Kidney capillary endothelial cell (primary cell): ENCODE measurements around the gene CNTNAP2.
"Not testable (repeated sequence)": the region's sequence is repeated elsewhere in the genome, so short reads cannot be mapped to it uniquely, and the experiment has no call there.

Experiments
- DNase-seq: peaks from one replicate; pipeline ENCODE4 v3.0.0-alpha.2; 2018; ENCODE audit warnings: low spot score

The CNTNAP2 gene

DNA sequence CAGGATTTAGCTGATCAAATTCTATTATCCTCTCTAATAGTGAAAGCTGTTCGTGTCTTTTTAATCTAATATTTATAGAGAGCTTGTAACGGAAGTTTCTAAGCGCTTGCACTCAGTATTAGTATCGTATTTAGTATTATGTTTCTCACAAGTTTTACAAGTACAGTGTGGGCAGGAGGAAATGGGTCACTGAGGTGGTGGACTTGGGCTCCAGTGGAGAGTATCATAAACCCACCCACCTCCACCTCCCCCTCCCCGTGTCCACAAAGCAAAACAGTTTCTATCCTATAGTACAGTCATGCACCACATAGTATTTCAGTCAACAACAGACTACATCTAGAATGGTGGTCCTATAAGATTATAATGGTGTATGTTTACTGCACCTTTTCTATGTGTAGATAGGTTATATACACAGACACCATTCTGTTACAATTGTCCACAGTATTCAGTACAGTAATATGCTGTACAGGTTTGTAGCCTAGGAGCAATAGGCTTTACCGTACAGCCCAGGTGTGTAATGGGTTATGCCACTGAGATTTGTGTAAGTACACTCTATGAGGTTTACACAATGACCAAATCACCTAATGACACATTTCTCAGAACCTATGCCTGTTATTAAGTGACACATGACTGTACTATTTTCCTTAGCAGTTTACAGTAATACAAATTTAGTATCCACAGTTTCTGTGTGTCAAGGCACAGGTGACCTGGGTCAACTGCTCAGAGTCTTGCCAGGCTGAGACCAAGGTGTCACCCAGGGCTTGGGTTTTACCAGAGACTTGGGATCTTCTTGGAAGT, 1452.7 kb downstream of the CNTNAP2 start:
- no peak for DNase-seq

DNA sequence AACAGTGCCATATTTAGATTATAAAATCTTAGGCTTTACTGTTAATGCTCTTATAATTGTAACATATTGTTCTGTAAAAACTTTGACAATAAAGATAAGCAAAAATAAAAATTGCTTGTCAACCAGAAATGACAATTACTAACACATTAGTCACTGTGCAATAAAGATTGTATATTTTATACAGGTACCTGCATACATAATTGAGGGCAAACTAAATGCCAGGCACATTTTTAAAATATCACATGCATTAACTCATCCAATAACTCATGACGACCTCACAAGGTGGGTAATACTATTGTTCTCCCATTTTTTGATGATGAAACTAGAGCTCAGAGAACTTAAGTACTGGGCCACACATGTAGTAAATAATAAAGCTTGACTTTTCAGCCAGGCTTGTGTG, 1453.8 kb downstream of the CNTNAP2 start:
- DNase-seq: no peak

DNA sequence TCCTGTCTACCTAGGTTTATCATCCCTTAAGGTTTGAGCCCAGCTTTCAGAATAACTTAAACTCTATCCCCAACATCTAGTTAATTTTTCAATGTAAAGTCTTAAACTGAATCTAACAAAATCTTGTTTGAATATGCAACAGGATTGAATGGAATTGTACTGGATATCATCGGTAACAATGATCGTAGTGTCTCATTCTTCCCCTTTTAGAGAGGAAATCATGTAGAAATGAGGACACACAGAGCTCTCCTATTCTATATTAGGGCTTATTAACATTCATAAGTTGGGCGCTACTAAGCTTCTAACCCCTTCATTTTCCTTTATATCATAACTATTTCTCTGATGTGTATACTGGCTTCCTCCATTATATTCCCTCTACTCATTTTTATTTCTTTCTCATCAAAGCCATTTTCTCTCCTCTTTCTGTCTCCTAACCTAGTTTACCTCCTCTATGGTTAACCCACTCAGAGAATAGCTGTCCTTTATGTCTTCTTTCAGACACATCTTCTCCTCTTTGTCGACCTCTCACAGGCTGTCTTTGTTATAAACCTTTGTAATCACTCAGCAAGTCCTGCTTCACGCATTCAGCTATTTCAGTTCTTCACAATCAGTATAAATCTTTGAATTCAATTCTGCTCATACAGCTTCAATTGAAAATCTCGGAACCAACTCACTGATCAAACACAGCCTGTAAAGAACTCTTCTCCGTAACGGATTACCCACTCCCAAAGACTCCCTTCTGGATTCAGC, 1455.0 kb downstream of the CNTNAP2 start:
- no peak for DNase-seq

DNA sequence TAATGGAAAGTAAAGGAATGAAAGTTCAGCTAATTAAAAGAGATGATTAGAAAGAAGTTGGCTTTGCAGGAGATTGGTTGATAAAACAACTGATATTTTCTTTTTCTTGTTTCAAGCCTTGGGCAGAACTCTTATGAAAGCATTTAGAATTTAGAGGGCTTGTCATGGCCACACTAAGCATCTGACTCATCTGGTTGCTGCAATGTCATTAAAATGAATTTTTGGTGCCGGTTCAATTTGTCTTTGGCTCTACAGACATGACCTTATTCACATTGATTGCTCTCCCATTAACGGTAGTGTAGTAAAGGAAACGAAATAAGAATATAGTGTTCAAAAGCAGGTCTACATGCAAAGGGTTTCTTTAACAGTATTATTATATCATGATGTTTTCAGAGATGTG, 1461.6 kb downstream of the CNTNAP2 start:
- no peak for DNase-seq

DNA sequence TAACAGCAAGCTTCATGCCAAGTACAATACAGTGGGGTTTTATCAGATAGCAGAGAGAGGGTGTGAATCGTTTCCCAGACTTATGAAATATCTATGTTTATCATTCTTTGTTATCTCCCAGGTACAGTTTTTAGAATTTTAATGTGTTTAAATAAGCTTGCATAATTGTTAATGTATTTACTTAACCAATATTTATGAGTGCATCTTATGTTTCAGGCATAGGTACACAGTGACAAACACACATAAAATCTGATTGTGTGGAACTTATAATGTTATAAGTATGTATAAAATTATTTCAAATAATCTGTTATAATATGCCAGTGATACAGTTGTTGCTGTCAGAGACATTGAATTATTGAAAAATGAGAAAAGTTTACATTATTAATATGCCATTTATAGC, 1462.5 kb downstream of the CNTNAP2 start:
- DNase-seq: no peak

DNA sequence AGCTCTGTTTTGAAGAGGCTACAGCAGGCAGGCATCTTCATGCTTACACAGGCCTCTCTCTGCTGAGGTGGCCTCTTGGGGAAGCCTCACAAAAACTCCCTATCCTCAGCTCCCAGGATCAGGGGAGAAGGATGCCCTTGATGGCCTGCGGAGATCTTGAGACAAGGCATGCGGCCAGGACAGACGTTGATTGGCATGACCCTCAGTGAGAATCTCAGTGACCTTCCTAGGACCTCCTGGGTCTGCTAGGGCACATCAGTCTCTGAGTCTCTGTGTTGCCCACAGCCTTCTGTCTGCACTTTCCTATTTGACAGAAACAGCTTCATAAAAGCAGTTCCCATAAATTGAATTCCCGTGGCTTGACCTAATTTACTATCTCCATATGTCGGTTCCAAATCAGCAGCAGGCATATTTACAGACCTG, 1468.2 kb downstream of the CNTNAP2 start:
- no peak for DNase-seq

DNA sequence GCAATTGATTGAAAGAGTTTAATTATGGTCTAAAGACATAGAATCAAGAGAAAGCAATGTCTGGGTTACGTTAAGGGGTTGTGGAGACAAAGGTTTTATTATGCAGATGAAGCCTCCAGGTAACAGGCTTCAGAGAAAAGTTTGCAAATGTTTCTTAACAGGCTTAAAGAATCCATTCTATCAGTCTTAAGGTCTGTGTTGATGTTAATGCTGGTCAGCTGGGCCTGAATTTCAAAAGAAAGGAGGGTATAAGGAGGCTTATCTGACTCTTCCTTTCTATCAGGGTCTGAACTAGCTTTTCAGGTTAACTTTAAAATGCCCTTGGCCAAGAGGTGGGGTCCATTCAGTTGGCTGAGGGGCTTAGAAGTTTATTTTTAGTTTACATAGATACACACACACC, 1469.5 kb downstream of the CNTNAP2 start:
- DNase-seq: no peak

DNA sequence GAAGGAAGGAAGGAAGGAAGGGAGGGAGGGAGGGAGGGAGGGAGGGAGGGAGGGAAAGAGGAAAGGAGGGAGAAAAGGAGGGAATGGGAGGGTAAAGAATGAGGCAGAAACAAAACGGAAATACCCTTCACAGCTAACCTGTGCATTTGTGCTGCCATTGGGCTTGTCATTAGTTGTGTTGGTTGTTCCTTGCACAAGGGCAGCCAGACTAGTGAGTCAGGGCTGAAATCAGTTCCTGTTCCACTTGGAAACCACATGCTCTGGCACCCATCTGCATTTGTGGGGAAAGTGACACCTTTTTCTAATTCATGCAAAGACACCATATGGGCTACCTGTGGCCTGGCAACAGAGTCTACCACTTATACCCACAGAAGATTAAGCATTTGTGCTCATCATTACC, 1469.9 kb downstream of the CNTNAP2 start:
- DNase-seq: no peak

DNA sequence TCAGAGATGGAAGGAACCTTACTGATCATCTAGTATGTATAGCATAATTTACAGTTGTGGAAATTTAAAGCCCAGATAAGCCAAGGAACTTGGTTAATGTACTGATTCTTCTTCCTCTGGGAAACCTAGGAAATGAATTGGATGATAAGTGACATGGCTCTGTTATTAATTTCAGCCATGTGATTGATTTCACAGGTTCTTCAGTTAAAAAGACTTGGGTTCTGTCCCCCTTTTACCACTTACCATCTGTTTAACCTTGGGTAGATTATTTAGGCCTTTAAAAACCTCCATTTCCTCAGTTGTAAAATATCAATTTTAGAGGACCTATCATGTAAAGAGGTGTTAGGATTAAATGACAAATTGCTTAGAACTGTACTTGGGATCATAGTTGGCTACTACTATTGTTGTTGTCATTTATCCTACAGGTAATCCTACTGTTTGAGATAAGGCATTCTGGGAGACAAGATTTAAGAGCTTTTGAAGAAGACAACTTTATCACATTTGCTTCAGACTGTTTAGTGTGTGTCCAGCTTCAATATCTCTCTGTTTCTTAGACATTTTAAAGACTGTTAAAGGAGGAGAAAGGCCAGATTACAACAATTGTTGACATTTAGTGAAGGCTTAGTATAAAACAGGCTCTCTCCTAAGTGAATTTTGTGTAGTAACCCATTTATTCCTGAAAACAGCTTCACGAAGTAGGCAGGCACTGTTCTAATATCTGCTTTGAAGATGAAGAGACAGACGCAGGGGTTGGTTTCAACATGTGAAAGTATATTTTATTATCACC, 1476.9 kb downstream of the CNTNAP2 start:
- no peak for DNase-seq

DNA sequence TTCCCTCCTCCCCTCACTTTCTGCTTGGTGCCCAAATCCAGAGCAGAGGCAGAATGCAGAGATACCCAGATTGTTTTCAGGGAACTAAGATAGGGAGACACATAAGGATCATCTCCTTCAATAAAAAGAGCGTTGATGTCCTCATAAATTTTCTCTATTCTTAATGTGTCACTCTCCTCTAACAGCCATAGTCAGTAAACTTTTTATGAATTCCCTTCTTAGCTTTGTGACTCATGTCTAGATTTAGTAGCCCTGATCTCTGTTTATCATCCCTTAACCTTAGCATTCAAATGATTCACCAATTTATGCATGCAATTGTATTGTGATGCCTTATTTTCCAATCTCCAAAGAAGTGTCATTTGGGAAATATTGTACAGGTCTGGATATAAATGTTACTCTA, 1478.4 kb downstream of the CNTNAP2 start:
- DNase-seq: no peak

DNA sequence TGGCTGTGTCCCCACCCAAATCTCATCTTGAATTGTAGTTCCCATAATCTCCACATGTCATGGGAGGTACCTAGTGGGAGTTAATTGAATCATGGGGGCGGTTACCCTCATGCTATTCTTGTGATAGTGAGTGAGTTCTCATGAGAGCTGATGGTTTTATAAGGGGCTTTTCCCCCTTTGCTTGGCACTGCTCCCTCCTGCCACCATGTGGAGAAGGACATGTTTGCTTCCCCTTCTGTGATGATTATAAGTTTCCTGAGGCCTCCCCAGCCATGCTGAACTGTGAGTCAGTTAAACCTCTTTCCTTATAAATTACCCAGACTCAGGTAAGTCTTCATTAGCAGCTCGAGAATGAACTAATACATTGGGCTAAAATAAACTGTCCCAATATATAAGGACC, 1482.1 kb downstream of the CNTNAP2 start:
- not testable (repeated sequence) for DNase-seq

DNA sequence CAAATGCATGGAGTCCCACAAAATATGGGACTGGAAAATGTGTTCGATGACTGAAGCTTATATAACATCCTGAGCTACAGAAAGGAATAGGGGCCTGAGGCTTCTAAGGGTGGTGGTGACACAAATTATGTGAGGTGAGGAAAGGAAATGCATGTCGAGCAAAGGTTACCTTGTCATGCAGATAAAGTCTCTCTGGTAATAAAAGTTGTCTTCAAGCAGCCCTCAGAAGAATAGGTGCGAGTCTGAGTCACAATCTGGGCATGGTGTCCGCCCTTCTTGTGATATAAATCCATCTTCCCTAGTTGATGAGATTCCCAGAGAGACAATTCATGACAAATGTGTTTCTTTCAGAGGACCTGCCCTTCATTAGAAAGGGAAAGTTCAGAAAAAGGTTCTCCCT, 1488.7 kb downstream of the CNTNAP2 start:
- DNase-seq: no peak

DNA sequence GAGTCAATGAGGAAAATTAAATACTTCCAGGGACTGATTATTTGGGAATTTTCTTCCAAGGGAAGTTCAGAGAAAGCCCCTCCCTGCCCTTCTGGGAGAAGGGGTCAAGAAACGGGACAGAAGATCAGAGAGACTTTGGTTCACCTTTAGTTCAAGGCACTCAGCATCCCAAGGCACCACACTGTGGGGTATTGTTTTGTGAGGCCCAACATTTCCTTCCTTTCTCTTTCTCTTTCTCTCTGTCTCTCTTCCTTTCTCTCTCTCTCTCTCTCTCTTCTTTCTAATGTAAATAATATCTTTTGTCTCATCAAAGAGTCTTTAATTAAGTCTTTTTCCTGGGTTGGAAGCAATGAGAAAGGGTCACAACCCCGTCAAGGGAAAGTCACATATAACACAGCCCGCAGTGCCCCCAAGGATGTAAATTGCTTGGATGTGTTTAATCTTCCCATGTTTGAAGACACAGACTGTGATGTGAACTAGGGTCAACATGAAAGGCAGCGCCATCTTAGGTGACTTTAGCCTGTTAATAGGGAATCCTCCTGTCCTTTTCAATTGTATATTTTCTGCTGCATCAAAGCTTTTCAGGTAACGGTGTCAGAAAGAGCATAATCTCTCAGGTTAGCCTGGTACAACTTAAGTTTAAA, 1490.7 kb downstream of the CNTNAP2 start:
- no peak for DNase-seq

DNA sequence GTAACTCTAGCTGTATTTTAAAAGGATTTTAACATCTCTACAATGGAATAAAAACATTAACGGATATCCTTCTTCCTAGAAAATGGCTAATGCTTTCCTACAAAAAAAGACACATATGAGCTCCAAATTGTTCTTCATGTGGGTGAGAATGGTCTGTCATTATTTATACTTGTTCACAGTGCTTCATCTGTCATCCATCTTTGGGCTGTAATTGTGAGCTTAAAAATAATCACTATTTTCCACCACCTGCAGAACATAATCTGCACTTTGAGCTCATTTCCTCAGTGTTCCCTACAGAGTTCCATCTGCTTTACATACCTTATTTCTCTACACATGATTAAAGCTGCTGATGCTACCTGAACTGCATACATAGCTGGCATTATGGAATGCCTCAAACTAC, 1494.8 kb downstream of the CNTNAP2 start:
- no peak for DNase-seq

DNA sequence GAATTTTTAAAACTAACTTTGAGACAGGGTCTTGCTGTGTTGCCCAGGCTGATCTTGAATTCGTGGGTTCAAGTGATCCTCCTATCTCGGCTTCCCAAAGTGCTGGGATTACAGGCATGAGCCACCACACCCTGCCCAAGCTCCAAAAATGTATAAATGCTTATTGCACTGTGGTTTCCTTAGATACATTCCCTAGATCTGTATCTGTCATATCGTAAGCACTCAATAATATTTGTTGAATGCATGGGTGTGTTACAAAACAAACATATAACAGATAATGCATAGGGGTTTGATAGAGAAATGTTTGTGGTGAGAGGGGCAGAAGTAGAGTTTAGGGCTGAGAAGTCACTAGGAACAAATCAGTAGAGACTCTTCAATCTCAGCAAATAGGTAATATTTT, 1518.7 kb downstream of the CNTNAP2 start:
- no peak for DNase-seq

DNA sequence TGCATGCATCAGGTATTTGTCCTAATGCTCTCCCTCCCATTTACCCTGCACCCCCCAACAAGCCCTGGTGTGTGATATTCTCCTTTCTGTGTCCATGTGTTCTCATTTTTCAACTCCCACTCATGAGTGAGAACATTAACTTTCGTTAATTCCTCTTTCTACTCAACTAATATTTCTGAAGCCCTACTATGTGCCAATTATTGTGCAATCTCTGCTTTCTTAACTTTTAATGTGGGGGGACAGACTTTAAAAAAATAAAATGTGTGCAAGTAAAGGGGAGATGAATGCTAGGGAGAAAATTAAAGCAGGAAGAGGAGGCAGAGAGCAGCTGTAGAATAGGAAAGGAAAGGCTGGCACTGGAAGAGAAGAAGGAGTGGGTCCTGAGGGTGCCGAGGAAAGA, 1520.0 kb downstream of the CNTNAP2 start:
- no peak for DNase-seq

DNA sequence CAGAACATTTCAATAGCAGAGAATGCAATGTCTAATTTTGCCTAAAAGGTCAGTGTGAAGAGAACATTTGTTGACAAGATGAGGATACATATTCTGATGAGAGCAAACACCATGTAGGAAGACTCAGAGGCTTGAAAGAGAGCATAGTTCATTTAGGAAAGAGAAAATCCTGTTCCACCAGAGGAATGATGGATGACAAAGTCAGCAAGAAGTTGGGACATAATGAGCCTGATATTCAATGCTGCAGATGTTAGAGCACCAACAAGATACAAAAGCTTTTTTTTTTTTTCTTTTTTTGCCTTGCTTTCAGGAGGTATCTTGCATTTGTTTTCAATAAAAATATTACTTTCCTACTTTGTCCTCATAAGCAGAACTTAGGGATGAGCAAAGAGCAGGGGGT, 1522.0 kb downstream of the CNTNAP2 start:
- DNase-seq: no peak

DNA sequence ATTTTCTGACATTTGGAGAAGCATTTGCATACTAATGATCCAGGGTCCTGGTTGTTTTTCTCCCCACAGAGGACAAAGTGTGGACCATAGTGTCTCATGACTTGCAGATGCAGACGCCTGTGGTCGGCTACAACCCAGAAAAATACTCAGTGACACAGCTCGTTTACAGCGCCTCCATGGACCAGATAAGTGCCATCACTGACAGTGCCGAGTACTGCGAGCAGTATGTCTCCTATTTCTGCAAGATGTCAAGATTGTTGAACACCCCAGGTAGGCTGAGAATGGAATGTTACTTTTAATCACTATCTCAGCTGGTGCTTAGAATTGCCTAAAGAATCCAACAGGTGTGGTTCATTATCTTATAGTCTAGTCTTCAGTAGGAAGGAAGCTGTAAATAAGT, 1522.4 kb downstream of the CNTNAP2 start:
- no peak for DNase-seq

DNA sequence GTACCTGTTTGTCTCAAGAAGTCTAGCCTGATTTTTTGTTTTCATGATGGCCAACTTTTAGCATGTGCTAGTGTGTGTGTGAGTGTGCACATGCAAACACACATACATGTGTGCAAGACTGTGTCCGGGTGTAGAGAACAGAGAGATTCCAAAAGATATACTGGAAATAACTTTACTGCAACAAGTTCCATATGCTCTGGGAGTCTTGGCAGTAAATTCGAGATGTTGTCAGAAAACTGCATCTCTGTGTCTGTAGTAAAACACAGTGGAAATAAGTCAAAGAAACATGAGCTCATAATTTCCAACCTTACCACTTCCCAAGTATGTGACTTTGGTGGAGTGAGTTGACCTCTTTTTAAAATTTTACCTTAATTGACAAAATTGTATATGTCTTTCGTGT, 1523.2 kb downstream of the CNTNAP2 start:
- DNase-seq: no peak

DNA sequence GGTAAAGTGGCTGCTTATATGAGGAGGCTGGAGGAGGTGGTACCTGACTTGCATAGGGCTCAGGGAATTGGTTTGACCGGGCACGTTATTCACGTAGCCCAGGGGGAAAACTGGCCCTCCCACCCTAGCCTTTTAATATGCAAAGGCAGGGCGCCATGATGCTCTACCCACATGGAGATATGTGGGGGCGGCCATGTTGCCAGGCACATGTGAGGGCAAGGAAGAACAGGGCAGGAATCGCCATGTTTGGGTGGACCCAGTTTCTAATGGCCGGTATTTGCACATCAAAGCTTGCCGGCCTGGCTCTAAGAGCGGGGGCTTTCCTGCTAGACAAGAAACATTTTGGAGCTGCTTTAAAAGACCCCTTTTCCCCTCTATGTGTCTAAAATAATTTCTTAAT, 1524.2 kb downstream of the CNTNAP2 start:
- DNase-seq: no peak

DNA sequence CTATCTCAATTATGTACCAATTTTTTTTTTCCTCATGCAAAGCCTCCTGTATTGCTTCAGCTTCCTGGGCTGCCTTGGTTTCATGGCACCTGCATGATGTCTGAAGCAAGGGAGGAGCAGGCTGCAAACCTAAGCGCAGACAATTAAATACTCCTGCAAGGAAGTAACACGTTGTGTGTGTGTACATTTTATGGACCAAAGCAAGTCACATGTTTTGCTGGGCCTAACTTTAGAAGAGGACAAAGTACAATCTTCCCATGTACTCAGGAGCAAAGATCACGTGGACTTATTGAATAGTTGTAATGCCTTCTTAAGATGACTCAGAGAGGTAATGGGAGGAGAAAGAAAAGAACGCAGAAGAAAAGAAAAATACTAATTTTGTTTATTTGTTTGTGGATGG, 1530.0 kb downstream of the CNTNAP2 start:
- no peak for DNase-seq

DNA sequence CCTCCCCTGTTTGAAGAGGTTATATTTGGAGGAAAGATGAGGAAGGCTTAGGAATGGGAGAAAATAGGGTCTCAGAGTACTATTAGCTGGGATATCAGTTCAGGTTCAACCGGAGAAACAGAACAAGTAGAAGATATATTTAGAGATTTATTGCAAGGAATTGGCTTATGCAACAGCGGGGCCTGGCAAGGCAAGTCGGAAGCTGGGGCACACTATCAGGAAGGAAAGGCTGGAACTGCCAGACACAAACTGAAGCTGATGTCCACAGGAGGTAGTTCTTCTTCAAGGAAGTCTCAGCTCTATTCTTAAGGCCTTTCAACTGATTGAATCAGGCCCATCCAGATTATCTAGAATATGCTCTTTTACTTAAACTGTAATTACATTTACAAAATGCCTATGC, 1534.4 kb downstream of the CNTNAP2 start:
- DNase-seq: no peak
